A673 (cell line): ENCODE results near the gene TAP2.

Experiments
- EZH2 ChIP-seq: fragments of 200-600 bp; sonication (generic); IDR thresholded peaks from 2 replicates; pipeline ENCODE4 v1.6.1; 2017; ENCODE audit warnings: borderline replicate concordance, low read depth, mild to moderate bottlenecking, mixed read lengths, antibody characterized with exemption, low read length; ENCODE audit not compliant: poor library complexity, severe bottlenecking
- TF ChIP-seq, protein P1 (sequence below): fragments of 300-800, 200-600 bp; sonication (generic); conservative IDR thresholded peaks from 2 replicates; pipeline ENCODE4 v1.5.1; 2017; ENCODE audit warnings: low read depth, mild to moderate bottlenecking, antibody characterized with exemption, low read length, moderate library complexity, mixed read lengths

DNA sequence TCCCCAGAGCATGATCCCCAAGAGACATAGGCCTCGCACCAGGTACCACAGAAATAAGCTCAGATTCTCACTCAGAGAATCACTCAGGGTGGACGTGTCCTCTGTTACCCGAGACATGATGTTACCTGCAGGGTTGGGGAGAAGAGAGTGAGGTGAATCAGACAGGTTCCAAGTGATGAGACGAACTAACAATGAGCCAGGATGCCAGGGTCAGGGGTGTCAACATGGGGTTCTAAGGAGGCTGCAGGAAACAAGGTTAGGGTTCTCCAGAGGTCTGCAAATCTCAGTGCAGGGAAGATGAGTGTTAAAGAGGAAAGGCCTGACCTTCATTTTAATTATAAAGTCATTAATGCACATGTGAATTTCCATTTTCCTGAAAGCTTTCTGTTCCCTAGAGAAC, 12.5 kb upstream of the TAP2 start:
- TF ChIP-seq EZH2, result no peak
- TF ChIP-seq, protein P1, sequence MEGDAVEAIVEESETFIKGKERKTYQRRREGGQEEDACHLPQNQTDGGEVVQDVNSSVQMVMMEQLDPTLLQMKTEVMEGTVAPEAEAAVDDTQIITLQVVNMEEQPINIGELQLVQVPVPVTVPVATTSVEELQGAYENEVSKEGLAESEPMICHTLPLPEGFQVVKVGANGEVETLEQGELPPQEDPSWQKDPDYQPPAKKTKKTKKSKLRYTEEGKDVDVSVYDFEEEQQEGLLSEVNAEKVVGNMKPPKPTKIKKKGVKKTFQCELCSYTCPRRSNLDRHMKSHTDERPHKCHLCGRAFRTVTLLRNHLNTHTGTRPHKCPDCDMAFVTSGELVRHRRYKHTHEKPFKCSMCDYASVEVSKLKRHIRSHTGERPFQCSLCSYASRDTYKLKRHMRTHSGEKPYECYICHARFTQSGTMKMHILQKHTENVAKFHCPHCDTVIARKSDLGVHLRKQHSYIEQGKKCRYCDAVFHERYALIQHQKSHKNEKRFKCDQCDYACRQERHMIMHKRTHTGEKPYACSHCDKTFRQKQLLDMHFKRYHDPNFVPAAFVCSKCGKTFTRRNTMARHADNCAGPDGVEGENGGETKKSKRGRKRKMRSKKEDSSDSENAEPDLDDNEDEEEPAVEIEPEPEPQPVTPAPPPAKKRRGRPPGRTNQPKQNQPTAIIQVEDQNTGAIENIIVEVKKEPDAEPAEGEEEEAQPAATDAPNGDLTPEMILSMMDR, result no peak
